K562 (cell line): ENCODE results near the gene ALPK1.

Experiments
- CREM ChIP-seq: IDR thresholded peaks from 2 replicates; pipeline ENCODE4 v1.6.1; 2014; ENCODE audit warnings: antibody characterized with exemption, low read depth
- CTCF ChIP-seq, 3 experiments: IDR thresholded peaks in 2 of 3; conservative IDR thresholded peaks in 1 of 3; 2 replicates each; pipeline ENCODE4 v1.5.1; 2011 to 2012; ENCODE audit warnings: low read length in 3 of 3, mild to moderate bottlenecking in 3 of 3, control low read depth in 2 of 3, improper control_type of control experiment in 1 of 3, inconsistent platforms in 1 of 3, low read depth in 1 of 3, mixed read lengths in 1 of 3, moderate library complexity in 1 of 3; ENCODE audit not compliant: insufficient read depth in 2 of 3
- E2F5 ChIP-seq: sonication (generic); formaldehyde crosslinking; IDR thresholded peaks from 2 replicates; pipeline ENCODE4 v1.8.0; 2022; ENCODE audit warnings: mild to moderate bottlenecking, missing genetic modification reagents
- ZBTB8A ChIP-seq: fragments of 450-650 bp; IDR thresholded peaks from 2 replicates; pipeline ENCODE4 v1.6.1; 2018; ENCODE audit warnings: mild to moderate bottlenecking, moderate library complexity; ENCODE audit not compliant: partially characterized antibody
- ZNF324 ChIP-seq: fragments of 250-450 bp; sonication (Bioruptor Pico); IDR thresholded peaks from 2 replicates; pipeline ENCODE4 v1.4.0; 2020; ENCODE audit warnings: mild to moderate bottlenecking

GRCh38 chr4:112431158-112431557 lies 134.0 kb downstream of the ALPK1 start:
- TF ChIP-seq ZNF324 (CRISPR knock-in tag): no peak
- no peak for TF ChIP-seq CREM
- TF ChIP-seq CTCF (IDR thresholded peaks at IDR 0.05 in 2 of 3, conservative IDR thresholded peaks at IDR 0.05 in 1 of 3; ENCODE audit: insufficient read depth in 2 of 3, low read depth in 1 of 3, low read length in 3 of 3): no peak
- TF ChIP-seq E2F5 (CRISPR knock-in tag): no peak
- TF ChIP-seq ZBTB8A: no peak
